HG02852 (cell line): Measurements from ENCODE around the gene GNB1.

Experiments
- ATAC-seq: cut with Tn5 transposase; IDR thresholded peaks from one replicate; pipeline ENCODE4 v1.9.1; 2021; ENCODE audit warnings: mild to moderate bottlenecking, moderate library complexity; ENCODE audit not compliant: unreplicated experiment

GNB1 gene

DNA sequence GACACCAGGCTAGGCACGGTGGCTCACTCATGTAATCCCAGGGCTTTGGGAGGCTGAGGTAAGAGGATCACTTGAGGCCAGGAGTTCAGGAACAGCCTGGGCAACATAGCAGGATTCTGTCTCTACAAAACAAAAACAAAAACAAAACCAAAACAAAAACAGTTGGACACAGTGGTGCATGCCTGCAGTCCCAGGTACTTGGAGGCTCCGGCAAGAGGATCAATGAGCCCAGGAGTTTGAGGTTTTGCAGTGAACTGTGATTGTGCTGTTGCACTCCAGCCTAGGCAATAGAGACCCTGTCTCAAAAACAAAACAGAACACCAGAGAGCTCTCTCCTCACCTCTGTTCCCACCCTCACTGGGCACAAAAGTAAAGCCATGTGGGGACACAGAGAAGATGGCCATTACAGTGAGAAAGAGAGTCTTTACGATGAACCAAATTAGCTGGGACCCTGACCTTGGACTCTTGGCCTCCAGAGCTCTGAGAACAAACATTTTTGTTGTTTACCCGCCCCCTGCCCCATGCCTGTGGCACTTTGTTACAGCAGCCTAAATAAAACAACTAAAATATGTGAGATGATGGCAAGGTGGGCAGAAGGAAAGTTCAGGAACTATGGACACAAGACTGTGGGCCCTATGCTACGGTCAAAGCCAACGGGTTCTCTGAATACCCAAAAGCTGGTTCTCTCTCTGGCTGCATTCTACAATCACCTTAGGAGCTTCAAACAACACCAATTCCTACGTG, 122.5 kb downstream of the GNB1 start:
- no peak for ATAC-seq

DNA sequence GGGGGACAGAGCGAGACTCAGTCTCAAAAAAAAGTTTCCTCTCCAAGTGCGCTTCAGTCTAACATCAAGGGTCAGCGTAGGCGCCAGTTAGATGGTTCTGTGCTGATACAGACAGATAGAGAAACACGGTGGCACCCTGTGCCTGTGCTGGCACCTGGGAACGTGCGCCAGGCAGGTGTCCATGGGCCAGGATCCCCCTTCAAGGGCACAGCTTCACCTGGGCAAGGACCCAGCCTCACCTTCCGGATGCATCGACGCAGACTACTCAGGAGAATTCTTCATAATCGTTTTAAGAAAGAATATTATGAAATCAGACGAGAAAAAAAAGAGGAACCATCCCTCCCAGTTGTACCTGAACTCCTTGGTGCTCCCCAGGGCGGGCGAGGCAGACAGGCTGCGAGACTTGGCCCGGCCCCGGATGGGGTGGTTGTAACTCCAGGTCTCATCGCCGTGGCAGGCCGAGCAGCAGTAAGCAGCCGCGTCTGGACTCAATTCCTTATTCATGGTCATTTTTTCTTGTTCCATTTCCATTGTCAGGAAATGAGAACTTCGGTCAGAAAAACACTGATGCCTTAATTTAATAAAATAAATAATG, 125.9 kb downstream of the GNB1 start:
- no peak for ATAC-seq

DNA sequence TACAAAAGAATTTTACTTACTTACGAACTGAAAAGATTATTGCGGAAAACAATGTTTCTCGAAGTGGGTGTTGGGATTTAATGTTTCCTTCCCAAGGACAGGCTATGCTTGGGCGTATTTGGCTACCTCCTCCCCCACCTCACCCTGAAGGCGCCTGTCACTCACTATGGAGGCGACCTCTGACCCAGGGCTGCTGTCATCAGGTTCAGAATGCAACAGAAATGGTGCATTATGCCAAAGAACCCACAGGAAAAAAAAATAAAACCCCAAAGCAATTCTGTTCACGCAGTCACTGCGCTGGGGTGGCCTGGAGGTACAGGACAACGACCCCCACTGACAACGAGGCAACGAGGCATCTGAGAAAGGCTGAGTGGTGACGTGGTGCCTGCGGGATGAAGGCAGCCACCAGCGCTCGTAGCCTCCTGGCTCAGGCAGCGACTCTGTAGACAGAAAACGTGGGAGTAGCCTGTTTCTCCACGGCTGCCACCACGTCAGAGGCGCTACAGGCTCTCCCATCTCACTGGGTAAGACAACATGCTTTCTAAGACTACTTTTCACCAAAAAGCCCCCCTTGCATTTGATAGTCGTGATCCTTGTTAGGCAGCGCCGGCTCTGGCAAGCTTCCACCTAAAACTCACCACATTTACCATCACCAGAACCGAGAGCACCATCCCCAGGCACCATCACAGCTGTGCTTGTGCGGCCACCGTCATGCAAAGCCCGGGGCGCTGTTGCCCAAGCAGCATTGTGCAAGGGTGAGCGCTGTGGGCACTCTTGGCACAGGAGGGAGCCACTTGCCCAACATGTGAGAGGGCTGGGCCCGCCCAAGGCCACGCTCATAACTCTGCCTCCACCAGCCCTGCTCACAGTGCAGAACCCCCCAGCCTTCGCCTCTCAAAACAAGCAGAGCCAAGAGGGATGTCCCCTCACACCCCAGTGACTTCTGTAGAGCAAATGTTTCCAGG, 126.9 kb downstream of the GNB1 start:
- ATAC-seq, result no peak

DNA sequence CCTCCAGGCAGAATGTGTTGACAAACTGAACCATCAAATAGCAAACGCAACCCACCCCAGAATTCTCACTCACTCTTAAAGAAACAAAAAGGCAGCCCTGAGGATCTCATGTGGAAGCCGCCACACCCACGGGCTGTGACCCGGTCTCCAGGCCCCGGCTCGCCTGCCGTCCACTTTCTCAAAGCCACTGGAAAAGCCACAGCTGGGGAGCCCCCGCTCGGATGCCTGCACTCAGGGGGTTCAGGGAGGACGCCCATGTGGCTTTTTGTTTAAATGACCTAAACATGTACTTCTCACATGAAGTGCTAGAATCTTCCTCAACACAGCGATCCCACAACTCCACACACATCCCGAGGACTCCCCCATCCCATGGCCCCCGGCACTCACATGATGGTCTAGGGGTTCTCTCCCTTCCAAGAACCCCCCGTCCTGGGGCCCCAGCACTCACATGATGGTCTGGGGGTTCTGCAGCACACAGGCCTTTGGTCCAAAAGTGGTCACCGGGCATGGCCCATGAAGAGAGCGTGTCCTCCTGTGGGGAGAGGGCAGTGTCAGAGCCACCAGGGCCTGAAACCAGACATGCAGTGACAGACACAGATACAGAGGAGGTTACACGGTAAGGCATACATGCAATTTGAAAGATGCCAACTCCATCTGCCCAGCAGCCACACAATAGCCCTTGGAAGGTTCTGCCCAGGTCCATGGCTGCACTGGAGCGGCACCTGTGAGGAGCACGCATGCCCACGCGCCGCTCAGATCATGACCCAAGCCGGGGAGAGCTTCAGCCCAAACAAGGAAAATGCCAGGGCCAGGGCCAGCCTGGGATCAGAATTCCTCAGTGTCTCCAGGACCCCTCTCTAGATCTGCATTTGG, 129.1 kb downstream of the GNB1 start:
- no peak for ATAC-seq

DNA sequence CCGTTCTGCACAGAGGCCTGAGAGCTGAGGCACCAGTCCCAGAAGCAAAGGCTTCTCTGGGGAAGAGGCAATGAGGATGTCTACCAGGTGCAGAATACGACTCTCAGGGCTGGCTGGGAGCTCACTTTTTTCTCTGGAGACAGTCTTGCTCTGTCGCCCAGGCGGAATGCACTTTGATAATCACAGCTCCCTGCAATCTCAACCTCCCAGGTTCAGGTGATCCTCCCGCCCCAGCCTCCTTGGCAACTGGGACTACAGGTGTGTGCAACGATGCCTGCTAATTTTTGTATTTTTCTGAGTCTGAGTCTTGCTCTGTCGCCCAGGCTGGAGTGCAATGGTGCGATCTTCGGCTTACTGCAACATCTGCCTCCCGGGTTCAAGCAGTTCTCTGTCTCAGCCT, 130.2 kb downstream of the GNB1 start:
- no peak for ATAC-seq

DNA sequence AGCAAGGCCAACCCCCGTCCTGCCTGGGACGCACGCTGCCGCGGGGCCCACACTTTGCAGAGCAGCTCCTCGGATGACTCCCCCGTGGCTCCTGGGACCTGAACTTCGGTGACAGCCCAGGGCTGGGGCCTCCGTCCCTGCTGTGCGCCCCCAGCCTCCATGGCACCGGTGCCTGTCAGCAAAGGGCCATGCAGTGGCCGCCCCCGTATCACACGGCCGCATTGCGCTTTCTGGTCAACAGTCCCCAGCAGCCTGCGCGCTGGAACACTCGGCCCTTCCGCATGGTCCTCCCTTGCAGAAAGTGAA, 130.6 kb downstream of the GNB1 start:
- ATAC-seq, result no peak

DNA sequence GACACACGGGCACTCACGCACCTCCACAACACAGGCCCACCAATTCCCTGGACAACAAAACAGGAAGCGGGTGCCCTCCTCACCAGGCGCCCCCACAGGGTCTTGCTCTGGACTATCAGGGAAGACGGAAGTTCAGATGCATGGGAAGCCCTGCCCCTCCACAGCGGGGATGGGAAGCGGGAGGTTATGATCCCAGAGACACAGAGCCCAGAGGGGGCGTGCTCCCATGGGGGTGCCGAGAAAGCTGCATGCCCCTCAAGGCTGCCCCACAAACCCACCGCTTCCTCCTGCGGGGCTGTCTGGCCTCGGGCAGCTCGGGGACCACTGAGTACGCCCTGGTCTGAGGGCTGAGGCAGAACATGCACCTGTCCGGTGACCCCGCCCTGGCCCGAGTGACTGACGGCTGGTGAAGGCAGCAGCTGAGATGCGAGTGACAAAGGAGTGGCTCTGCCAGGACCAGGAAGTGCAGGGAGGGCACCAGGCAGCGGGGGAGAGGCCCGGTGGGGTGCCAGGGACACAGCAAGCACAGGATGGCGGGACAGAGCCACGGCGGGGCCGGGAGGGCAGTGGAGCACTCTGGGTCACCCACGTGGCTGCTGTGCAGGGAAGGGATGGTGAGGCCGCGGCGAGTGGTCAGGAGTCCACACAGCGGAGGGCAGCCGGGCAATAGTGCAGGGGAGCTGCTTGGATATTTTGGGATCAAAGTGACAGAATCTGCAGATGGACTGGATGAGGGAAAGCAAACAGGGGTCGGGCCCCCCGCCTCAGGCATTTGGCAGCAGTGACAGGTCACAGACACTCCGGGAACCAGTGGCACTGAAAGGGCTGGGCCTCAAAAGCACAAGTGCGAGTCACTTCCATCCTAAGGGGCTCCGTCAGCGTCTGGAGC, 131.2 kb downstream of the GNB1 start:
- no peak for ATAC-seq

DNA sequence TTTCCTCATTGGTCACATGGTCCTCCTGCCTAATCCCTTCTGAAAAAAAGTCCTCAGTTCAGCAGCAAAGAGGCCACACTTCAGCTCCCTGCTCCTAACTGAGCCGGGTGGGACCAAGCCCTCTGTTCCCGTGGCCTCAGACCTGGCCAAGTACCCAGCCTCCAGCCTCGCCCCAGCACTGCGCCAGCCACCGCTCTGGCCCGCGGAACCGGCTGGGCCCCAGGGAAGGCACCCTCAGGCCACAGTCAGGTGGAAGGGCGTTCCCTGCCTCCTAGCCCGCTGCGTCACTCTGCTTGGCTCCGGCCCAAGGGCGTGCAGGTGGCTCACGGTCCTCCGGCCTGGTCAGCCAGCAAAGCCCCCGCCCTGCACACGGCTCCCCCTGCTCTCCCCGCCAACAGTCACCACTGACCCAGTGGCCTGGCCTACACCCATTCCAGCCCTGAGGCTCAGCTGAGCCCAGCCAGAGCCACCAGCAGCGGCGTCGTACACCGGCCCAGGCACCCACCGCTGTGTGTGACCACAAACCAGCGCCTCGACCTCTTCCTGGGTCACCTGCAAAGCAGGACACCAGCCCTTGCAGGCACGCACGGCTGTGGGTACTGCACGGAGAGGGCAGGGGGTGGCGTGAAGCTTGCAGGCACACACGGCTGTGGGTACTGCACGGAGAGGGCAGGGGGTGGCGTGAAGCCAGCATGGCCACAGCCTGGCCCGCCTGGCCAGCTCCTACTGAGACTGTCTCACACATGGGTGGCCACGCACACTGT, 132.0 kb downstream of the GNB1 start:
- no peak for ATAC-seq

DNA sequence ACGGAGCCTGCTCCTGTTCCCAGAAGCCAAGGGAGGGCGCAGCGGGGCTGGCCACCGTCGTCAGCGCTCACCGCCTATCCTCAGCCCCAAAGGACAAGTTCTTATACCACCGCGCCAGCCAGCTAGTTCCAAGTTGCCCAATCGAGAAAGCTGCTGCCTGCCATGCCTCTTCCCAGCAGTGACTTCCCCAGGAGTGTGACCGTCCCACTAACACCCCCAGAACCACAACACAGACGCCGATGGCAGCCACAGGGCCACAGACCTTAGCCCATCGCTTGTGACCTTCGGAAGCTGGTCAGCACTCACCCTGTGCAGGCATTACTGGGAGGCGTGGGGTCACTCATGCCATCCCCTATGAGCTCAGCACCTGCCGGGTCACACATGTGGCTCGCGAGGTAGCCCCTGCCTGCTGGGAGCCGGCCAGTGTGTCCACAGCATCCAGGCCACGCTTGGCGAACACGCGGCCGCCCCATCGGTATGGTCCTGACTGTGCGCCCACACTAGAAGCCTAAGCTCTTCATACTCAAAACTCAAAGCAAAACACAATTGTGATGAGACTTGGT, 132.7 kb downstream of the GNB1 start:
- ATAC-seq, result no peak

DNA sequence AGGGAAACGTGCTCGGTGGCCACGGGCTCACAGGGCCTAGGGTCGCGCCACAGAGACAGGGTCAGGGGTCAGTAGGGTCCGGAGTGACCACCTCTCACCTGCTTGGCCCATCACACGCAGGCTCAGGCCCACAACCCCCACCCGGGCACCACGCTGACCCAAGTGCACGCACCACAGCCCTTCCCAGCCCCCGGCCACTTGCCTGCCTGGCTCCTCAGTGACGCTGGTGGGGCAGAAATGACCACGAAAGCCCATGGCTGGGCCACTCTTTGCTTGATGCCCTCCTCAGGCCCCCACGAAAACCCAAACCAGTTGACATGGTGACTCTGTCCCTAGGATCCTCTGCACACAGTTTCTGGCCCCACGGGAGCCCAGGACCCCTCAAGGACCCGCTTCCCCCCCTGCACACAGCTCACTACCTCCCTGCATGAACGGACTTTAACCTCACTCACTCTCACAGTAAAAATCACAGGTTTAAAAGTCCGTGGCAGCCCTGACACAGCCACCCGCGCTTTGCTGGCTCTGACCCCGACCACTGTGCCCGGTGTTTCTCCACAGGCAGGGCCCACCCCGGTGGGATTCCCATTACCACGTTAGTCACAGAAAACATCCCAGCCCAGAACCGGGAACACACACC, 133.3 kb downstream of the GNB1 start:
- ATAC-seq, result no peak

DNA sequence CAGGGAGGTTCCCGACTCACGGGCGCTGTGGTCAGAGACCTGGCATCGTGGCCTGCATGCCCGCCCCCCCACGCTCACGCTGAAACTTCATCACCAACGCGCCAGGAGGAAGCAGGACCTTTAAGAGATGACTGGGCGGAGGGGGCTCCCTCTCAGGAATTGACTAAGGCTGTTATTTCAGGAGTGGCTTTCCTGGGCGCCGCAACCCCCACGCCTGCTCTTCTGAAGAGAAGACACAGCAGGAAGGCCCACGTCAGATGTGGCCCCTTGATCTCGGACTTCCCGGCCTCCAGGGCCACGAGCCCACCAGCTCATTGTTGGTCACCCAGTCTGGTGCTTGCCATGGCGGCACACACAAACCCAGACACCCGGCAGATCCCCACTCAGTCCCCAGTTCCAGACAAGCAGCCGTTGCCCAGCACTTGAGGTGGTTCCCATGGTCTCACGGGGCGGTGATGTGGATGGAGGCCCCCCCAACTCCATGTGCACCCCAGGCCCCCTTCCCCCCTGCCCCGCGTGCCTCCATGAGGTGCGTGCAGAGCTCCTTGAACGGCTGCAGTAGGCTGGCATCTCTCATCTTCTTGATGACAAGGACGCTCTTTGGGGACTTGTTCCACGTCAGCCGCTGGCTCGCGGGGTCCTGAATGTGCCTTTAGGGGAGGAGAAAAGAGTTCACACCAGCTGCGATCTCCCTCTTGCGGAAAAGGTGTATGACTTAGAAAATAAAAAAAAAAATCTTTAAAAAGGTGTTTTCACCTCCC, 134.0 kb downstream of the GNB1 start:
- no peak for ATAC-seq

DNA sequence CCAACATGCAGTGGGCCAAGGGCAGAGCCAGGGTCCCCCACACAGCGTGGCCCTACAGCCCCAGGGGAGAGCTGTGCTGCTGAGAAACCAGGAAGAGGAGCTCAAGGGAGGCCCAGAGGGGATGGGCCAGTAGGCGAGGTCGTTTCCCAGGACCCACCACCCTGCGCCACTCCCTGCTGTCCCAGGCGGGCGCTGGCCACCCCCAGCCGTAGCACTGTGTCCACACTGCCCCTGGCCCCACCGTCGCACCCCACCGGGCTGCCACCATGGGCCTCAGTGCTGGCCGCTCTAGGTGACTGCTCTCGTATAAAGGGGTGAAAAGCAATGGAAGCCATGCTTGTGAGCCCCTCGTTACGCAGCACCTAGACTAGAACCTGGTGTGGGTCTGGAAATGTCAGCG, 135.0 kb downstream of the GNB1 start:
- ATAC-seq, result no peak

DNA sequence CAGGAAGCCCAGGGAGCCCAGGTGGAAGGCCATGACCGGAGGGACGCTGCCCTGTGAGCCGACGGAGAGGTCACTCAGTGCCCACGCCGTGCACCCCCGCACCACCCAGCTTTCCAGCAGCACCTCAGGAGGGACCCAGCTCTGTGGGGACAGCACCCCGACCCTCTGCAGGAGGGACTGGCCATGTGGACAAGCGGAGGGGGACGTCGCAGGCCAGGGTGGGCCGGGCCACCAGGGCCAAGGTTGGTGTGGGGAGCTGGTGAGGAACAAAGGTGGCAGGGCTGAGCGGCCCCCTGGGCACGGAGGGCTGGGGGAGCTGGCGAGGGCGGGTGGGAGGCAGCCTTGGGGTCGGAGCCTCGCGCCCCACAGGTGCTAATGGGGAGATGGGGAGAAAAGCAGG, 135.5 kb downstream of the GNB1 start:
- ATAC-seq, result no peak

DNA sequence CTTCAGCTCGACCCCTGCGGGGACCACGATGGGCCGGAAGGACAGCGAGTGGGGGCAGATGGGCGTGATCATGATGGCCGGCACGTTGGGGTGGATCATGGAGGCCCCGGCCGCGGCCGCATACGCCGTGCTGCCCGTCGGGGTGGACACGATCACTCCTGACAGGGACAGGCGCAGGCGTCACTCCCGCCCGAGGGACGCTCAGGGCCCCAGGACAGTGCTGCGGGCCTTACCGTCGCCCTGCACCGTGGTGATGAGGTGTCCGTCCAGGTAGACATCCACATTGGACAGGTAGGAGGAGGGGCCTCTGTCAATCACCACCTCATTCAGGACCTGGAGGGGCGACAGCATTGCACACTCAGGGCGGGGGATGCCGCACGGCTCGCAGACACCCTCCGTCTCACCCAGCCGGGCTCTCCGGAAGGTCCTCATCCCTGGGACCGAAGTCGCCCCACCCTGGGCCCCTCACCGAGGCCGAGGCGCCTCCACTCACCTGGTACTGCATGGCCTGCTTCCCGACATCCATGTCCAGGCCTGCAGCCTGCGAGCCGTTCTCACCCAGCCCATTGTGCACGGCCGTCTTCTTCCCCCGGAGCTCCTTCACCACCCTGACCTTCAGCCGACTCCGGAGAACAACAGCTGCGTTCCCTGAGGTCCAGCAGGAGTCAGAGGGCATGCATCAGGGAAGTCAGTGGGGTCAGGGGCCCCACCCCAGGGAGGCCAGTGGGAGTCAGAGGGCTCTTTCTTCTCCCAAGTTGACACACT, 136.7 kb downstream of the GNB1 start:
- no peak for ATAC-seq

DNA sequence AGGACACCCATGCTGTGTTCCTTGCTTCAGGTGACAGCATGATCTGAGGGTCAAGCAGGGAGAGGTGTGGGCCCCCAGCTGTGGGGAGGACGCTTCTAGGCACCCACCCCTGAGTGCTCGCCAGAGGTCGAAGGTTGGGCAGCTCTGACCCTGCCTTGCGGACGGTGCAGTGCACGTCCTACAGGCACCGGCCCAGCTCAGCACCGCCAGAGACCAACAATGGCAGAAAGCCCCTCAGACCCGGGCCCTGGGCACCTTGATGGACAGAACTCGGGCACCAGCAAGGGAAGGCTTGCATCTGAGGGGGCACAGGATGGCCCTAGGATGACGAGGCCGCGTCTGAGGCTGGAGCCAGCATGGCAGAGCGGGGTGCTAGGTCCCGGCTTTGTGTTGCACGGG, 137.3 kb downstream of the GNB1 start:
- ATAC-seq, result no peak

DNA sequence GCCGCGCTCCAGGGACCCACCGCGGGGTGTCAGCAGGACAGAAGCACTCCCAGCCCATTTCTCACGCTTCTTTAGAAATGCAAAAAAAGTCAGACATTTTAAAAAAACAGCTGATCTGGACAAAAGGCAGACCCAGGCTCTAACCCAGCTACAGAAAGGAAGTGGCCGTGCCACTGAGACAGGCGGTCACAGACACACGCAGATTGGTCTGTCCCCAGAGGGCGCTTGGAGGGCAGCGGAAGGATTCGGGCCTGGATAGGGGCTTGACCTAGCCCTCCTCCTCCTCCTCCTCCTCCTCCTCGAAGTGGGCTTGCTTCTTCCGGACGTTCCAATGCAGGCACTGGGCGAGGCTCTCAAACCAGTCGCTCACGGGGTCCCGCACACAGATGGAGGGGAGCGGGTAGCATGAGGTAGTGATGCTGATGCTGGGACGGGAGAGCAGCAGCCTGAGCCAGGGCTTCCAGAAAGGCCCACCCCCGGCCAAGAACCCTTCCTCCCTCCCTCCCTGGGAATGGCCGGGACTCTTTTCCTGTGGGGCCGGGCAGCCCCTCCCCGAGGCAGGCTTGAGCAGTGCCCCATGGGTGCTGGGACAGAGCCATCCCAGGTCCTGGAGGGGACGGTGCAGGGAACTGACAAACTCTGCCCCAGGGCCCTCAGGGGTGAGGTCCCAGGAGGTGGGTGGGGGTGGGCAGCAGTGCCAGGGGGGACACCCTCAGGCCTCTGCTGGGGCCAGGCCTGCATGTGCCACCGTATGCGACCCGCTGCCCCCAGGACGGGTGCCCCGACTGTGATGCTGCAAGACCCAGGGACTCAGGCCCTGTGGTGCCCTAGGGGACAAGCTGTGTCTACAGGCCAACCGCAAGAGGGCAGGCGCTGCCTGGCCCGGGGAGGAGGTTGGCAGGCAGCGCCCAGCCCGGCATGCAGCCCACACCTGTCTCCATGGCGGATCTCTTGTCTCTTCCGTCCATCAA, 138.0 kb downstream of the GNB1 start:
- ATAC-seq, result no peak
